Hematopoietic multipotent progenitor cell (in vitro differentiated cells): ENCODE measurements around the gene PCCA. TPM values are rescaled to one million over a fixed set of nuclear protein-coding genes. Genes with fewer than 3 reads are reported as not detected.

ENCODE experiments used
- DNase-seq, 3 donors: peaks; one replicate each; pipeline ENCODE4 v3.0.0-alpha.2; 2011 to 2015; ENCODE audit warnings: low read depth in 2 of 3, low spot score in 2 of 3
- total RNA-seq: library from RNA; depleted of rRNA; stranded (reverse); fragments of >200 nt; gene quantifications from one replicate; pipeline ENCODE4 v1.2.3, GENCODE V29; 2012

Gene PCCA
- total RNA-seq, 1 donor: 11.0 TPM

DNA sequence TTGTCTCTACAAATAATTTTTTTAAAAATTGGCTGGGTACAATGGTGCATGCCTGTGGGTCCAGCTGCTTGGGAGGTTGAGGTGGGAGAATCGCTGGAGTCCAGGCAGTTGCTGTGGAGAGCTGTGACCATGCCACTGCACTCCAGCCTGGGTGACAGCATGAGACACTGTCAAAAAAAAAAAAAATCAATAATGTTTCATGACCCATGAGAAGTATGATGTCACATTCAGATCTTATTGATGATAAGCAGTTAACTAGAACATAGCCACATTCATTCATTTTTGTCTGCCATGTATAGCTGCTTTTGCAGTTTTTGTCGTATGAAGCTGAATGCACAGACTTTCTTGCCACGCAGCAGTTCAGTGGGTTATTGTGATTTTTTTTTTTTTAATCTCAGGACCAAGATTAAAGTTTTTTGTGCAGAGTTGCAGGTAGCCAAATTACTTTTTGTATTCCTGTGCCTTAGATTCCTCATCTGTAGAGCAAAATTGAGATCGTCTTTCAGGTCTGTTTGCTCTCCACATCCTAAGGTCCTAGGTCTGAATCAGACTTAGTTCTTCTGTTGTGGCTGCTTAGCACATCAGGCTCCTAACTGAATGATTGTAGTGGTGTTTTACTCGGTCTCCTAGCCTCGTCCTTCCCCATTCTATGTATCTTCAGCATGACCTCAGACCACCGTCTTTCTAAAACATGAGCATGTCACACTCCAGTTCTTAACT lies 354.5 kb downstream of the PCCA start:
- DNase-seq: no peak

GRCh38 chr13:100443998-100444328 lies 355.1 kb downstream of the PCCA start:
- DNase-seq: no peak

DNA sequence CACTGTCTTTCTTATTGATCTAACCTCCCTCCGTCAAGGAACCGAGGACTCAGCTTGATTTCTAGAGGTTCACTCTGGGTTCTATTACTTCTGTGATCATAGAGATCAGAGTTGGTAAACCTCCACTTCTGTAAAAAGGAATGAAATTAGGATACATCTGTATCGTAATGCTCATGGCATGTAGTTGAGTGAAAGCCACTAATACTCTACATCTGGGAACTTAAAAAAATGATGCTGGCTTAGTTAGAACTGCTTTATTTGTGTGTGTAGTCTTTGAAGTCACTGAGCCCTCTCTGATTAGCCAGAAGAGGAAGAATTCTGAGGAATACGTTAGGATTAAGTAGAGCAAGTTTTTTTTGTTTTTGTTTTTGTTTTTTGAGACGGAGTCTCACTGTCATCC lies 358.9 kb downstream of the PCCA start:
- no peak for DNase-seq

DNA sequence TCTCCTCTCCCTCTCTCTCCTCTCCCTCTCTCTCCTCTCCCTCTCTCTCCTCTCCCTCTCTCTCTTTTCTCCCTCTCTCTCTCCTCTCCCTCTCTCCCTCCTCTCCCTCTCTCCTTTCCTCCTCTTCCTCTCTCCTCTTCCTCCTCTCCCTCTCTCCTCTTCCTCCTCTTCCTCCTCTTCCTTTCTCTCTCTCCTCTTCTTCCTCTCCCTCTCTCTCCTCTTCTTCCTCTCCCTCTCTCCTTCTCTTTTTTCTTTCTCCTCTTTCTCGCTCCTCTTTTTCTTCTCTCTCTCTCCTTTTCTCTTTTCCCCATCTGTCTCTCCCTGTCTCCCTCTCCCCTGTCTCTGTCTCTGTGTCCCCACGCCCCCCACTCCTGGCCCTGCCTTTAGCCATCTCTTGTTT lies 363.0 kb downstream of the PCCA start:
- DNase-seq: no peak

GRCh38 chr13:100454876-100455275 lies 366.0 kb downstream of the PCCA start:
- DNase-seq: no peak

- DNase-seq: no peak
Measured at GRCh38 chr13:100458673-100459072, 369.8 kb downstream of the PCCA start.

- no peak for DNase-seq
Measured at GRCh38 chr13:100459747-100460146, 370.9 kb downstream of the PCCA start.

DNA sequence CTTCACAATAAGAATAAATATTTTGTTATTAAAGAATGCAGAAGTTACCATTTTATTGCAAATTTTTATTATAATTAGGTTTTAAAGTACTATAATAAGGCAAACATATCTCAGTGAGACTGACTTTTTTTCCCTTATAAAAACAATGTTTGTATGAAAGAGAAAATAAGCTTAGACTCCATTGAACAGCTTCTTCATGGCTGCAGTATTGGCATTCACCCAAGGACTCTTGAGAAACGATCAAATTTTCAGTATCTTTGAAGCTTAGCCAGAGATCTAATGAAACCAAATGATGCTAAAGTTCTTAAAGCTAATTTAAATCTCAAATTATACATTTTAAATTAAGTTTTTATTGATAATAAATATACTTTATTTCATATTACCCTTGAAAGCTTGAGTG lies 371.4 kb downstream of the PCCA start:
- no peak for DNase-seq

GRCh38 chr13:100460791-100461190 lies 371.9 kb downstream of the PCCA start:
- DNase-seq: no peak

- no peak for DNase-seq
Measured at GRCh38 chr13:100461309-100462030, 372.6 kb downstream of the PCCA start.

GRCh38 chr13:100464006-100464405 lies 375.1 kb downstream of the PCCA start:
- no peak for DNase-seq

DNA sequence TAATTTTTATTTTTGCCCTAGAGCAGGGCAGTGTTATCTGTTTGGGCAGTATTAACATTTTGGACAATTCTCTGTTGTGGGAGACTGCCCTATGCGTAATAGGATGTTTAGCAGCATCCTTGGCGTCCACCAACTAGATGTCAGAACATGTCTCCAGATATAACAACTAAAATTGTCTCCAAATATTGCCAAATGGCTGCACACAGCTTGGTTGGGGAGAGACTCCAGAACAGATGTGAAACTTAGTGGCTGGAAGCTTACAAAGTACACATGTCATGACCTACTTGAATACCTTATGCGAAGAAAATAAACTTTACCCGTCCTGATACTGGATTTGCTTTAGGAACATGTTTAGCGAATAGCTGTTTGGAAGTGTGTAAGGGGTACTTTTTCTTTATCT lies 376.7 kb downstream of the PCCA start:
- no peak for DNase-seq

DNA sequence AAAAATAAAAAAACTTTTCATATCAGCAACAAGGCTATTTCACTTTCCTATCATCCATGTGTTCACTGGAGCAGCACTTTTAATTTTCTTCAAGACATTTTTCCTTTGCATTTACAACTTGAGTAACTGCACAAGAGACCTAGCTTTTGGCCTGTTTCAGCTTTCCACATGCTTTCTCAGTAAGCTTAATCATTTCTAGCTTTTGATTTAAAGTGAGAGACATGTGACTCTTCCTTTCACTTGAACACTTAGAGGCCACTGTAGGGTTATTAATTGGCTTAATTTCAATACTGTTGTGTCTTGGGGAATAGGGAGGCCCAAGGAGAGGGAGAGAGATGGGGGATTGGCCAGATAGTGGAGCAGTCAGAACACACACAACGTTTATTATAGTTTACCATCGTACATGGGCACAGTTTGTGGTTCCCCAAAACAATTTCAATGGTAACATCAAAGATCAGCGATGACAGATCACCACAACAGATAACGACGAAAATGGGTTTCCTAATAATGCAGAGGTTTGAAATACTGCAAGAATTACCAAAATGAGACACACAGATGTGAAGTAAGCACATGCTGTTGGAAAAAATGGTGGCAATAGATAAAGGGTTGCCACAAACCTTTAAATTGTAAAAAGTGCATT lies 382.1 kb downstream of the PCCA start:
- no peak for DNase-seq

- no peak for DNase-seq
Measured at GRCh38 chr13:100473087-100473486, 384.2 kb downstream of the PCCA start.

DNA sequence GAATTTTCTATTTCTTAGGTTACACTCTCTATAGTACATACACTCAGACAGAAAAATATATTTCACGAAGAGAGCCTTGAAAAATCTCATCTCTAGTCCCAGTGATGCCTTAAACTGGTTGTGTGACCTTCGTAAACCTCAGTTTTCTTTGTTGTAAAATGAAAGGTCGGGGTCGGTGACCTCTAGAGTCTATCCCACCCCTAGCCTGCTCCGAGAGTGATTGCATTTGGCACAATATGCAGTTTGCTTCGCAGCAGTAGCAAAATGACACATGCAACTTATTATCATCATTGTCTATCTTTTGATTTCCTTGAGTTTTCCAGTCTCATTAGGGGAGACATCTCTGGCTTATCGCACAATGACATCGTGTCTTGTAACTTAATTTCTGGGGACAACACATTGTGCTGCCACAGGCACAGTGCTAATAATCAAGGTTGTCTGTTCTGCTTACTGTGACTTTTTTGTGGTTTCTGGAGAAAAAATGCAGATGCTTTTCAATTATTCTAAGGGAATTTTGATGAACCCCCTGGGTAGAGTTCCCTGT lies 384.7 kb downstream of the PCCA start:
- no peak for DNase-seq

- DNase-seq: no peak
Measured at GRCh38 chr13:100476963-100477362, 388.1 kb downstream of the PCCA start.

- no peak for DNase-seq
Measured at GRCh38 chr13:100478107-100478809, 389.4 kb downstream of the PCCA start.

- no peak for DNase-seq
Measured at GRCh38 chr13:100480676-100481075, 391.8 kb downstream of the PCCA start.

DNA sequence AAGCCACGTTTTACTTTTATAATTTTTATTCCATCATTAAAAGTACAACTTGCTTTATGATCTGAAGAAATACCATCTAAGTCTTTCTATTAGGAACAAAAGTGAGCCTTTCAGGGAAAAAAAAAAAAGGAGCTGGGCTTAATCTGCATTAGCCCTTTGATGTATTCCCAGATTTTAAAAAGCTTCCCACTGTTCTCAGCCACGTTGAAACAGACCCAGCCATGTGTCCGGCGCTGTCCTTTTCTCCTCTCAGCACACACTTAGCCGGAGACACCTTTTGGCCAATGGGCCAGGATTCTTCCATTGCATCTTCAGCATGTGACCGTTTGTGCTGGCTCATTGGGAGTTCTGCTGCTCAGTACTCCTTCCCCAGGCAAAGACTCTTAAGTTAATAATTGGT lies 394.2 kb downstream of the PCCA start:
- no peak for DNase-seq

- DNase-seq: no peak
Measured at GRCh38 chr13:100483841-100484381, 395.0 kb downstream of the PCCA start.

DNA sequence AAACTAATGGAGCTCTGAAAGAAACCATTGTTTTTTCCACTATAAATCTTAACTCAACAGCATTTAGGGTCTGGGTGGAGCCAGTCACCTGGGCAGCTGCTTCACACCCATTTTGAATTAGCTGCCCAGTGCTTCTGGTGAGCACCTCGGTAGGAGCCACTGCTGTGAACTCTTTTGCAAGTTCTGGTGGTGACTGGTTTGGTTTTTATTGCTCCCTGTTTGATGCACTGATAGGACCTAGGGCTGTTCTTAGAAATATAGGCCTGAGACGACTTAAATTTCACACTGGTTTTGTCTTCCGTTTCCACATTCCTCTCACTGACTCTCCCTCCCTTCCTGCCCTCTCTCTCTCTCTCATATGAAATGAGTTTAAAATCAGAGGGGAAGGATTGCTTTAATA lies 395.8 kb downstream of the PCCA start:
- no peak for DNase-seq
